Astrocyte (in vitro differentiated cells and primary cell): Measurements from ENCODE around the gene ELP2.

ENCODE experiments used
- EZH2 ChIP-seq: IDR thresholded peaks from 2 replicates; pipeline ENCODE4 v1.6.1; 2012; ENCODE audit warnings: mild to moderate bottlenecking, low read length, inconsistent platforms; ENCODE audit not compliant: insufficient read depth
- TF ChIP-seq, protein P1 (sequence below): IDR thresholded peaks from 2 replicates; pipeline ENCODE4 v1.5.1; 2011; ENCODE audit warnings: low read depth, mild to moderate bottlenecking, inconsistent platforms, low read length, moderate library complexity; ENCODE audit not compliant: insufficient read depth

DNA sequence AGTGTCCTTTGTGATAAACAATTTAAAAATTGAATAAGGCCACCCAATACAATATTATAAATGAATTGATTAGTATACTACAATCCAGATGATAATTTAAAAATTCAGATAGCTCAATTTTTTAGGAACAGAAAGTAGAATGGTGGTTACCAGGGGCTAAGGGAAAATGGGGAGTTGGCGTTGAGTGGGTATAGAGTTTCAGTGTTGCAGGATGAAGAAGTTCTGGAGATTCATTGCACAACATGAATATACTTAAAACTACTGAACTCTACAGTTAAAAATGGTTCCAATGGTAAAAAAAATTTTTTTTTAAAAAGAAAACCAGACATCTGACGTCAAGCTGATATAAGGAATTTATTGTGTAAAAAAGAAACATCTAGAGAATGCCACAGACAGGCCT lies 21.5 kb upstream of the ELP2 start:
- TF ChIP-seq, protein P1, sequence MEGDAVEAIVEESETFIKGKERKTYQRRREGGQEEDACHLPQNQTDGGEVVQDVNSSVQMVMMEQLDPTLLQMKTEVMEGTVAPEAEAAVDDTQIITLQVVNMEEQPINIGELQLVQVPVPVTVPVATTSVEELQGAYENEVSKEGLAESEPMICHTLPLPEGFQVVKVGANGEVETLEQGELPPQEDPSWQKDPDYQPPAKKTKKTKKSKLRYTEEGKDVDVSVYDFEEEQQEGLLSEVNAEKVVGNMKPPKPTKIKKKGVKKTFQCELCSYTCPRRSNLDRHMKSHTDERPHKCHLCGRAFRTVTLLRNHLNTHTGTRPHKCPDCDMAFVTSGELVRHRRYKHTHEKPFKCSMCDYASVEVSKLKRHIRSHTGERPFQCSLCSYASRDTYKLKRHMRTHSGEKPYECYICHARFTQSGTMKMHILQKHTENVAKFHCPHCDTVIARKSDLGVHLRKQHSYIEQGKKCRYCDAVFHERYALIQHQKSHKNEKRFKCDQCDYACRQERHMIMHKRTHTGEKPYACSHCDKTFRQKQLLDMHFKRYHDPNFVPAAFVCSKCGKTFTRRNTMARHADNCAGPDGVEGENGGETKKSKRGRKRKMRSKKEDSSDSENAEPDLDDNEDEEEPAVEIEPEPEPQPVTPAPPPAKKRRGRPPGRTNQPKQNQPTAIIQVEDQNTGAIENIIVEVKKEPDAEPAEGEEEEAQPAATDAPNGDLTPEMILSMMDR = no peak
- no peak for TF ChIP-seq EZH2
